Activated naive CD8-positive, alpha-beta T cell treated with anti-CD3 and anti-CD28 coated beads, Interleukin-2, amount 50 U/mL, for 24 hours (primary cell): ENCODE measurements around the gene PKD2L1.

ENCODE experiments used
- ATAC-seq: fragments of 150-1000 bp; cut with Tn5 transposase; one replicate; pipeline ENCODE4 v1.10.0; 2021
- DNase-seq: peaks from one replicate; pipeline ENCODE4 v3.0.0; 2021
- H3K27ac Mint-ChIP-seq: one replicate; pipeline ENCODE4 v1.8.0; 2021; ENCODE audit warnings: mild to moderate bottlenecking, mixed read lengths
- H3K27me3 Mint-ChIP-seq: one replicate; pipeline ENCODE4 v1.8.0; 2021; ENCODE audit warnings: mixed read lengths
- H3K36me3 Mint-ChIP-seq: one replicate; pipeline ENCODE4 v1.8.0; 2021; ENCODE audit warnings: low read depth, mixed read lengths
- H3K4me1 Mint-ChIP-seq: one replicate; pipeline ENCODE4 v1.8.0; 2021; ENCODE audit warnings: mixed read lengths
- H3K4me3 Mint-ChIP-seq: one replicate; pipeline ENCODE4 v1.8.0; 2021; ENCODE audit warnings: mild to moderate bottlenecking, moderate library complexity, mixed read lengths
- H3K9me3 Mint-ChIP-seq: one replicate; pipeline ENCODE4 v1.8.0; 2021; ENCODE audit warnings: mixed read lengths

Gene PKD2L1

DNA sequence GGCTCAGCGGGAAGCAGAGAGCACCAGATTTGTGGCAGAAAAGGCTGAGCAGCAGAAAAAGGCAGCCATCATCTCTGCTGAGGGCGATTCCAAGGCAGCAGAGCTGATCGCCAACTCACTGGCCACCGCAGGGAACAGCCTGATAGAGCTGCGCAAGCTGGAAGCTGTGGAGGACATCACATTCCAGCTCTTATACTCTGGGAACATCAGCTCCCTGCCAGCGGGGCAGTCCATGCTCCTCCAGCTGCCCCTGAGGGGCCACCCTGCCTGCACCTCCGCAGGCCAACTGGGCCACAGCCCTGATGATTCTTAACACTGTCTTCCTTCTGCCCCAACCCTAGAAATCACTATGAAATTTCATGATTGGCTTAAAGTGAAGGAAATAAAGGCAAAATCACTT is 81.2 kb downstream of the PKD2L1 start:
- Mint-ChIP-seq H3K27ac (no peak overlapping the region), H3K27me3 (no peaks in the 10 kb centered on the region), H3K9me3 (no peaks in the 10 kb centered on the region), H3K4me3 (no peak overlapping the region), H3K4me1 (no peaks in the 10 kb centered on the region), H3K36me3 (peaks cover 46% of the 10 kb centered on the region)
- ATAC-seq (no peak), DNase-seq (no peak)

GRCh38 chr10:100245484-100246220 is 84.4 kb downstream of the PKD2L1 start:
- Mint-ChIP-seq H3K36me3 (peaks cover 47% of the 10 kb centered on the region), H3K9me3 (no peaks in the 10 kb centered on the region), H3K4me1 (no peaks in the 10 kb centered on the region), H3K4me3 (no peak overlapping the region), H3K27ac (no peak overlapping the region), H3K27me3 (no peaks in the 10 kb centered on the region)
- ATAC-seq (no peak), DNase-seq (no peak)

DNA sequence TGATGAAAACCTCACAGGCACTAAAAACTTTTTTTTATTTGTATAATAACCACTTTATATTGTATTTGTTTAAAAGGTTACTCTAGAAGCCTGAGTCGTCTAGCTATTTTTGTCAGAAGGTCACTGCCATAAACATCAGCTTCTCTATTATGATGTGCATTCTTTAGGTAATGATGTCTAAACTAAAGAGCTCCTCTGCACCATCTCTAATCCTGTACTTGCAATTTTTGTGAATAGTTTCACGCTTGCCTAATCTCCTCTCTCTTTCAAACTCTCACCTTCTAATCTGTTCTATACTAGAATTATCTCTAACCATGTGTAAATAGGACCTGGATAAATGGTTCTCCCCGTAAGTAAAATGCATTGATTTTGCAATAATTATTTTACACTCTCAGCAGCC is 90.2 kb downstream of the PKD2L1 start:
- H3K36me3 Mint-ChIP-seq: peaks cover 48% of the 10 kb centered on the region
- H3K4me1 Mint-ChIP-seq: no peaks in the 10 kb centered on the region
- no peak overlapping the region for H3K4me3 Mint-ChIP-seq
- no peaks in the 10 kb centered on the region for H3K9me3 Mint-ChIP-seq
- H3K27me3 Mint-ChIP-seq: no peaks in the 10 kb centered on the region
- ATAC-seq: no peak
- H3K27ac Mint-ChIP-seq: no peak overlapping the region
- DNase-seq: no peak

DNA sequence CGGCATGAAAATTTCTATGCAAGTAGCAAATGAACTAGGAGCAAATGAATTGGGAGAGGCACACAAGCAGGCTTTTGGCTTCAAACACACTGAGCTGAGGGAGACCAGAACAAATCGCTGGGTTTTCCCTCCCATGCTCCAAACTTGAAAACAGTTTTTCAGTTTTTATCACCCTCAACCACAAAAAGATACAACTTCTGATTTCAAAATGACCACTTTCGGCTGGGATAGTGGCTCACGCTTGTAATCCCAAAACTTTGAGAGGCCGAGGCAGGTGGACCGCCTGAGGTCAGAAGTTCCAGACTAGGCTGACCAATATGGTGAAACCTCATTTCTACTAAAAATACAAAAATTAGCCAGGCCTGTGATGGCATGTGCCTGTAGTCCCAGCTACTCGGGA is 91.6 kb downstream of the PKD2L1 start:
- Mint-ChIP-seq H3K27ac (no peak overlapping the region), H3K4me3 (no peak overlapping the region), H3K27me3 (no peaks in the 10 kb centered on the region), H3K9me3 (no peaks in the 10 kb centered on the region), H3K4me1 (no peaks in the 10 kb centered on the region), H3K36me3 (peaks cover 49% of the 10 kb centered on the region)
- DNase-seq (no peak), ATAC-seq (no peak)
